BE2C (cell line): Measurements from ENCODE around the gene TICAM2. TPM values are rescaled to one million over a fixed set of nuclear protein-coding genes. Genes with fewer than 3 reads are reported as not detected.
A peak's percentile ranks its signal among the peaks of the same experiment; 100 is the strongest.
"Not testable (repeated sequence)": the region's sequence is repeated elsewhere in the genome, so short reads cannot be mapped to it uniquely, and the experiment has no call there.

Experiments used
- DNase-seq: peaks from one replicate; pipeline ENCODE4 v3.0.0-alpha.2; 2020
- H3K27me3 ChIP-seq: fragments of 250-450 bp; sonication (Bioruptor Pico); 2 replicates; pipeline ENCODE4 v1.5.1; 2020; ENCODE audit warnings: mild to moderate bottlenecking
- H3K36me3 ChIP-seq: fragments of 250-450 bp; sonication (Bioruptor Pico); 2 replicates; pipeline ENCODE4 v1.5.1; 2020; ENCODE audit warnings: mild to moderate bottlenecking
- H3K4me1 ChIP-seq: fragments of 250-450 bp; sonication (Bioruptor Pico); 2 replicates; pipeline ENCODE4 v1.5.1; 2020
- H3K4me3 ChIP-seq: 2 replicates; pipeline ENCODE4 v1.5.1; 2011; ENCODE audit warnings: low read depth, low read length
- H3K9me3 ChIP-seq: fragments of 250-450 bp; sonication (Bioruptor Pico); 2 replicates; pipeline ENCODE4 v1.5.1; 2020
- CTCF ChIP-seq: IDR thresholded peaks from 2 replicates; pipeline ENCODE4 v1.5.1; 2012; ENCODE audit warnings: mild to moderate bottlenecking, low read depth, low read length
- polyA plus RNA-seq: library from polyadenylated mRNA; unstranded; fragments of >200 nt; gene quantifications from one replicate; pipeline ENCODE4 v1.2.1, GENCODE V29; 2012; ENCODE audit warnings: low read depth, missing spikeins; ENCODE audit not compliant: insufficient read length, insufficient read depth

Gene TICAM2
- not detected for polyA plus RNA-seq

- peak within 1 kb of the TSS; percentile 54 for H3K4me3 ChIP-seq
- no peaks in the 10 kb centered on the region for H3K27me3 ChIP-seq
- H3K4me1 ChIP-seq = no peaks in the 10 kb centered on the region
- no peaks in the 10 kb centered on the region for H3K9me3 ChIP-seq
- peaks cover 3% of the 10 kb centered on the region for H3K36me3 ChIP-seq
- peak; percentile 44 for DNase-seq
- 0 out of 2 replicates have a peak, but pooled peaks have one; percentile 0 for TF ChIP-seq CTCF
Measured at GRCh38 chr5:115601701-115602590, at the start of gene TICAM2. Gene TICAM2 (minus strand): TSS chr5:115602479. CDS start chr5:115581256, 21,223 bp downstream.

- Histone ChIP-seq H3K9me3 (no peaks in the 10 kb centered on the region), H3K36me3 (no peaks in the 10 kb centered on the region), H3K27me3 (peaks cover 8% of the 10 kb centered on the region), H3K4me3 (no peak overlapping the region), H3K4me1 (no peaks in the 10 kb centered on the region)
- DNase-seq = no peak
- TF ChIP-seq CTCF = no peak
Measured at GRCh38 chr5:115649541-115649940, 47.3 kb upstream of the TICAM2 start.

- no peaks in the 10 kb centered on the region for H3K4me1 ChIP-seq
- no peaks in the 10 kb centered on the region for H3K9me3 ChIP-seq
- no peak for TF ChIP-seq CTCF
- DNase-seq = no peak
- peaks cover 14% of the 10 kb centered on the region for H3K27me3 ChIP-seq
- no peaks in the 10 kb centered on the region for H3K36me3 ChIP-seq
- H3K4me3 ChIP-seq = no peak overlapping the region
Measured at GRCh38 chr5:115648056-115648455, 45.8 kb upstream of the TICAM2 start.

GRCh38 chr5:115645386-115645785 is 43.1 kb upstream of the TICAM2 start:
- H3K4me3 ChIP-seq, H3K36me3 ChIP-seq, H3K4me1 ChIP-seq, H3K9me3 ChIP-seq, DNase-seq: not testable (repeated sequence)
- peaks cover 20% of the 10 kb centered on the region for H3K27me3 ChIP-seq

GRCh38 chr5:115644046-115644445 is 41.8 kb upstream of the TICAM2 start:
- no peak for DNase-seq
- no peak for TF ChIP-seq CTCF
- Histone ChIP-seq H3K9me3 (no peaks in the 10 kb centered on the region), H3K27me3 (peaks cover 20% of the 10 kb centered on the region), H3K36me3 (no peaks in the 10 kb centered on the region), H3K4me3 (no peak overlapping the region), H3K4me1 (no peaks in the 10 kb centered on the region)

- no peak for TF ChIP-seq CTCF
- H3K36me3 ChIP-seq = no peaks in the 10 kb centered on the region
- peaks cover 20% of the 10 kb centered on the region for H3K27me3 ChIP-seq
- no peak for DNase-seq
- H3K4me3 ChIP-seq = no peak overlapping the region
- H3K9me3 ChIP-seq = no peaks in the 10 kb centered on the region
- no peaks in the 10 kb centered on the region for H3K4me1 ChIP-seq
Measured at GRCh38 chr5:115641948-115642347, 39.7 kb upstream of the TICAM2 start.
